Mesenteric fat pad (tissue), 1 donor: ENCODE results near the gene FAM180B. TPM values are rescaled to one million over a fixed set of nuclear protein-coding genes. Genes with fewer than 3 reads are reported as not detected.
"Not testable (repeated sequence)": the region's sequence is repeated elsewhere in the genome, so short reads cannot be mapped to it uniquely, and the experiment has no call there.

Experiments
- DNase-seq: peaks from one replicate; pipeline ENCODE4 v3.0.0-alpha.2; 2020; ENCODE audit warnings: low spot score
- long read RNA-seq: library from polyadenylated mRNA; unstranded; transcript quantifications from one replicate; pipeline ENCODE4 v2.0.0, GENCODE V29; 2020
- total RNA-seq: library from RNA; stranded (reverse); fragmentation: NEBNext Ultra II Directional; extraction: Animal tissue kit (Norgen Biotek cat#: 25700); gene quantifications from one replicate; pipeline ENCODE4 v1.2.1, GENCODE V29; 2021
- donor health status: DM: yes; HTN: yes; CAD: no.

The FAM180B gene, protein sequence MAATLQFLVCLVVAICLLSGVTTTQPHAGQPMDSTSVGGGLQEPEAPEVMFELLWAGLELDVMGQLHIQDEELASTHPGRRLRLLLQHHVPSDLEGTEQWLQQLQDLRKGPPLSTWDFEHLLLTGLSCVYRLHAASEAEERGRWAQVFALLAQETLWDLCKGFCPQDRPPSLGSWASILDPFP
- total RNA-seq, result 0.55 TPM
- long read RNA-seq, partial matches to known transcripts, result 0 of 2 reads
- long read RNA-seq, other reads (novel, unspliced or antisense), result 0 of 2 reads

DNA sequence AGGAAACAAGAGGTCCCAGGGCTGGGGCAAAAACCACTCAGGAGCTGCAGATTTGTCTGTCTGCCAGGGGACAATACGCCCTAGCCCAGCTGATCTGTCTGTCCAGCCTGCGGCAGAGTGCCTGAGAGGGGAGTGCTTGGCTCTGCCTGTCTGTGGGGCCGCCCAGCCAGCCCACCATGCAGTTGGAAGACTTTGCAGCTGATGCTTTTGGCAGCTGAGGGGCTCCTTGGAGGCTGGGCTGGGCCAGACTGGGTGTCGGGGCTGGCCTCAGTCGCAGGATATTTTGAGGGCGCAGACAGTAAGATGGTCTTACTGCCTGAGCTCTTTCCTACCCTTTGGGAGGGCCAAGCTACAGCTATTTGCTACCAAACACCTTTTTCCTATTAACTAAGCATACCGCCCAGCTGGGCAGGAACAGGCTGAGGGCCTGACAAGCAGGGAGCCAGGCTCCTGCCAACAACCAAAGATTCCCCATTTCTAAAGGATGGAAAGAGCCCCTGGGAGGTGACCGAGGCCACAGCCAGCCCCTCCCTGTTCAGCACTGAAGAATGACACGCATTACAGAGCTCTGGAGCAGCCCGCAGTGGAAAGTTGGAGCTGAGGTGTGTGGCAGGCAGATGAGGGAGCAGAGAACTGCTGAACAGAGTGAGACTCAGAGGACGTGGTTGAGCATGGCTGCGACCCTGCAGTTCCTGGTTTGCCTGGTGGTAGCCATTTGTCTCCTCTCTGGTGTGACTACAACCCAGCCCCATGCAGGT, at the start of gene FAM180B:
TSS of gene FAM180B (plus strand) at position 581 of the 758 bp plus-strand sequence. CDS start at position 672, 91 bp downstream.
- no peak for DNase-seq

DNA sequence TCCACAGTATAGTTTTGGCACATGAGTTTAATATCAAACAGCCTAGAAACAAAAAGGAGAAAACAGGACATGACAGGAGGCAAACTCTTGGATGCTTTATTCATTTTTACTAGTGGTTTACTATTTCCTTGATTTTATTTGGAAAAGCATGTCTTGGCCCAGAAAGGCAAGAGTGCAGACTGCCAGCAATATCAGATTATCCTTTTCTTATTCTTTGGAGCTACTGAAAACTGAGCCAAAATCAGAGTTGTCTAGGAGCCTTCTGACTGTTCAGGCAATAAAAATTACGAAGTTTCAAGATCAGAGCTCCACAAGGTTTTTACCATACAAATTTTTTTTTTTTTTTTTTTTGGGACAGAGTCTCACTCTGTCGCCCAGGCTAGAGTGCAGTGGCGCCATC, 49.6 kb upstream of the FAM180B start:
- DNase-seq, result no peak

GRCh38 chr11:47538741-47539565, 47.5 kb upstream of the FAM180B start:
- DNase-seq, result peak; percentile 65

DNA sequence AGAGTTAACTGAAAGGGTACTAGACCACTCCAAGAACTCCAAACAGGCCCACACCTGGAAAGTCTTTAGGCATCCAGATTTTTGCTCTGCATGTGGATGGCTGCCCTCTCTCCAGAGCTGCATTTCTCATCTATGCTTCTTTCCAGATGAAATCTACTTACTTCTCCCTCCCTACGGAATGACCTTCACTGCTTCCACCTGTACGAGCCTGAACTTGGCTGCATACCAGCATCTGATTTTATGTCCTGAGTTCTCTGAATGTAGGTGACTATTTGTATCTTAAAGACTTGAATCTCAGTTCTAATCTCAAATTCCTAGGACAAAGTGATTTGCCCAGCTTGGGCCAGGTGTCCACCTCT, 46.8 kb upstream of the FAM180B start:
- no peak for DNase-seq

DNA sequence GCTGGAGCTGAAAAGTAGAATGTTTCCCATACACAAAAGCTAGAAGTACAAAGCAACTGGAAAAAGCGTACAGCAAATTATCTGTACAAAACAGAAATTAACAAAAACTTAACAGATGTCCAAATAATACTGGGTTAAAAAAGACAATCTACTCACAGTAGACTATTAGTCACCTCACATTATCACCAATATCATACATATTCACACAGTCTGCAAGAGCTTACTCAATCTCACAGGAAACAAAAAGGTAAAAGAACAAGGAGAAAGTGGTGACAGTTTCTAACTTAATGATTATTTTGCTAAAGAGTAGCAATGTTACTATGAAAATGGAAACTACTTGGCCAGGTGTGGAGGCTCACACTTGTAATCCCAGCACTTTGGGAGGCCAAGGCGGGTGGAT, 45.4 kb upstream of the FAM180B start:
- no peak for DNase-seq

GRCh38 chr11:47545298-47545697, 41.2 kb upstream of the FAM180B start:
- DNase-seq, result peak; percentile 28

DNA sequence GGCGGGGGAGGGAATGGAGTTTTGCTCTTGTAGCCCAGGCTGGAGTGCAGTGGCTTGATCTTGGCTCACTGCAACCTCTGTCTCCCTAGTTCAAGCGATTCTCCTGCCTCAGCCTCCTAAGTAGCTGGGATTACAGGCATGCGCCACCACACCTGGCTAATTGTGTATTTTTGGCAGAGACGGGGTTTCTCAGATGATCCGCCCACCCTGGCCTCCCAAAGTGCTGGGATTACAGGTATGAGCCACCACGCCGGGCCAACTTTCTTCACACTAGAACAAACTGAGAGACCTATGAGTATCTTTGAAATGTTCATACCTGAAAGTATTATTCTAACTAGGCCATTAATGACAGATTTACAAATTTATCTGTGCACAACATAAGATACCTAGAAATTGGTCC, 40.2 kb upstream of the FAM180B start:
- peak; percentile 43 for DNase-seq

DNA sequence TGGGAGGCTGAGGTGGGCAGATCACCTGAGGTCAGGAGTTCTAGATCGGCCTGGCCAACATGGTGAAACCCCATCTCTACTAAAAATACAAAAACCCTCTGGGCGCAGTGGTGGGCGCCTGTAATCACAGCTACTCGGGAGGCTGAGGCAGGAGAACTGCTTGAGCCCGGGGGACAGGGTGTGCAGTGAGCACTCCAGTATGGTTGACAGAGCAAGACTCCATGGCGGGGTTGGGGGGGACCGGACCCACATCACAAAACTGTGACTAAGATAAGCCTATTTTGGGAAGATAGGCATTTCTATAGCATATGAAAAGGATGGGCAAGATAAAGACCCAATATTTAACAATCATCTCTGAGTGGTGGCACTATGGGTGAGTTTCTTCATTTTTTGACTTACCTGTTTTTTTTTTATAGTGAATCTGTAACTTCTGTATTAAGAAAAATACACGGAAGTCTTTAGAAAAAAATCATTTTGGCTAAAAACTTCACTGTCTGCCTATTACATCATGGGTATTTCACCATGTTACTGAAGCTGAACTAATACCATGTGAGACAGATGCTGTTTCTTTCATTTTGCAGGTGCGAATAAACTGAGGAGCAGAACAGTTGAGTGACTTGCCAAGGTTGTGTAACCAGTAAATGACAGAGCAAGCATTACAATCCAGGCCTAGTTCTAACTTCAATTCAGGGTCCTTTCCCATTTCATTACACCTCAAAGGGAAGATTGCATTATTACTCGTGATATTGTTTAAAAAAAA, 36.0 kb upstream of the FAM180B start:
- peak; percentile 14 for DNase-seq

- DNase-seq, result no peak
Measured at GRCh38 chr11:47551086-47551485, 35.4 kb upstream of the FAM180B start.

GRCh38 chr11:47552056-47552565, 34.4 kb upstream of the FAM180B start:
- DNase-seq, result no peak

- DNase-seq, result peak; percentile 97
Measured at GRCh38 chr11:47552566-47553405, 33.7 kb upstream of the FAM180B start, which contains the start of gene CELF1. Gene CELF1 (minus strand): TSS chr11:47553132. CDS start chr11:47499523, 53,609 bp downstream.

DNA sequence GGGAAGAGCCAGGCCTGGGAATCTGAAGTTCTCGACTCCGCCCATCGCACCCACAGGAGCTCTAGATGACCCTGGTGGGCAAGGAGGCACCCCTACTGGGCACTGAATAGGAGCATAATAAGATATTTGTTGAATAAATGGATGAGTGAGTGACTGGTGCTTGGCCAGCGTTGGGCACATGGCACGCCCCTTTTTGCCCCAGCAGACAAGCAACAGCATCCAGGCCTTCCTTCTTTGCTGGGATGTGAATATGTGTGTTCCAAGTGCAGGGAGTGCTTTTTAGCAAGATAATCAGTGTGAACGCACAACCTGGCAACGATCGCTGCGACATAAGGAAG, 33.1 kb upstream of the FAM180B start:
- DNase-seq, result no peak

DNA sequence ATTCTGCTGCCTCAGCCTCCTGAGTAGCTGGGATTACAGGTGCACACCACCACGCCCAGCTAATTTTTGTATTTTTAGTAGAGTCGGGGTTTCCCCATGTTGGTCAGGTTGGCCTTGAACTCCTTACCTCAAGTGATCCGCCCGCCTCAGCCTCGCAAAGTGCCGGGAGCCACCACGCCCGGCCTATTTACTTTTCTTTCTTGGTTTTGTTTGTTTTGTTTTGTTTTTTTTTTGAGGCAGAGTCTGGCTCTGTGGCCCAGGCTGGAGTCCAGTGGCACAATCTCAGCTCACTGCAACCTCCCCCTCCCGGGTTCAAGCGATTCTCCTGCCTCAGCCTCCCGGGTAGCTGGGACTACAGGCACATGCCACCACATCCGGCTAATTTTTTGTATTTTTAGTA, 29.5 kb upstream of the FAM180B start:
- not testable (repeated sequence) for DNase-seq

DNA sequence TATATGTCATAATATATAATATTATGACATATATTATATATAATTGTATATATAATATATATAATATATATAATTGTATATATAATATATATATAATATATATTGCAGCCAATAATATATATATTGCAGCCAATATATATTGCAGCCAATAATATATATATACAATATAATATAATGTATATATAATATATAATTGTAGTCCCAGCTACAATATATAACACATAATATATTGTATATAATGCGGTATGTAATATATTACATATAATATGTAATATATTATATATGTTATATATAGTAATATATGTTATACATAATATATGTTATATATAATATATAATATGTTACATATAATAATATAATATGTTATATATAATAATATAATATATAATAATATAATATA, 27.8 kb upstream of the FAM180B start:
- DNase-seq, result no peak

DNA sequence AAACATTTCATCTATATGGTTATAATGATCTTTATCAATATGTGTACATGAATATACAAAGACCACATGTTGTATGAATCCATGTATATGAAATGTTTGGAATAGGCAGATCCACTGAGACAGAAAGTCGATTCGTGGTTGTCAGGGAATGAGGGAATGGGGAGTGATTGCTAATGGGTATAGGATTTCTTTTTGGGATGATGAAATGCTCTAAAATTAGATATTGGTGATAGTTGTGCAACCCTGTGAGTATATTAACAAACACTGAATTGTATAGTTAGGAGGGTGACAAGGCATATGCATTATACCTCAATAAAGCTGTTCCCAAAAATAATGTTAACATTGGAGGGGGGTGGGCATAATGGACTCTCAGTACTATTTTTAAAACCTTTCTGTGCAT, 26.1 kb upstream of the FAM180B start:
- DNase-seq, result no peak

GRCh38 chr11:47562393-47562792, 24.1 kb upstream of the FAM180B start:
- not testable (repeated sequence) for DNase-seq

DNA sequence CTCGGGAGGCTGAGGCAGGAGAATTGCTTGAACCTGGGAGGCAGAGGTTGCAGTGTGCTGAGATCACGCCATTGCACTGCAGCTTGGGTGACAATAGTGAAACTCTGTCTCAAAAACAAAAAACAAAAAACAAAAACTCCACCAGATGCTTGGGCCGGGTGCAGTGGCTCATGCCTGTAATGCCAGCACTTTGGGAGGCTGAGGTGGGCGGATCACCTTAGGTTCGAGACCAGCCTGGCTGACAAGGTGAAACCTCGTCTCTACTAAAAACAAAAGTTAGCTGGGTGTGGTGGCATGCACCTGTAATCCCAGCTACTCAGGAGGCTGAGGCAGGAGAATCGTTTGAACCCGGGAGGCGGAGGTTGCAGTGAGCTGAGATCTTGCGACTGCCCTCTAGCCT, 22.1 kb upstream of the FAM180B start:
- peak; percentile 33 for DNase-seq

GRCh38 chr11:47564933-47565339, 21.5 kb upstream of the FAM180B start:
- no peak for DNase-seq

DNA sequence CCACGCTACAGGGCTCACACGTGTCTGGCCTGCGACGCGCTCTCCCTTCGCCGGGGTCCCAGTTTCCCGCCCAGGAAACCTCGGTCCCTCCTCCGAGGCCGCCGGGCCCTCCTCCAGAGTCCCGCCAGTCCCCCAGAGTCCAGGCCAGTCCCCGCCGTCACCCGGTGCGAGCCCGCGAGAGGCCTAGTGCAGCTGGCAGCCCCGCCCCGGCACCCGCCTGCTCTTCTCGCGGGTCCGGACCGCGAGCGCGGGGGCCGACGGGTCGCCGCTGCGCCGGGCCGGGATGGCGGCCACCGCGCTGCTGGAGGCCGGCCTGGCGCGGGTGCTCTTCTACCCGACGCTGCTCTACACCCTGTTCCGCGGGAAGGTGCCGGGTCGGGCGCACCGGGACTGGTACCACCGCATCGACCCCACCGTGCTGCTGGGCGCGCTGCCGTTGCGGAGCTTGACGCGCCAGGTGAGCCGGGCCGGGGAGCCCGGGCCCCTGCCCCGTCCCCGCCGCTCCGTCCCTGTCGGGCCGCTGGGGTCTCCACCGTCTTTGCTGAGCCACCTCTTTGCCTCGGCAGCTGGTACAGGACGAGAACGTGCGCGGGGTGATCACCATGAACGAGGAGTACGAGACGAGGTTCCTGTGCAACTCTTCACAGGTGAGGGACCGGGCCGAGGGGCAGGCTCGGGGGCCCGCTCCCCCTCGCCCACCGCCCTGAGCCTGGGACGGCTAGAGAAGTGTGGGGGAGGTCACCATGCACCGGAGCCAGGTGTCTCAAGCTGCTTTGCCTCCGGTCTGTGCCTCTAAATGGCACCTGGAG, 20.9 kb upstream of the FAM180B start, which contains the start of gene PTPMT1:
TSS of gene PTPMT1 (plus strand) at position 260 of the 809 bp plus-strand sequence. CDS start at position 284, 24 bp downstream.
- peak; percentile 90 for DNase-seq
